Activated gamma-delta T cell treated with Interleukin-2 at 50 U/mL for 16 hours (primary cell): ENCODE results near the gene ASB1.

Experiments
- DNase-seq: peaks from one replicate; pipeline ENCODE4 v3.0.0-alpha.2; 2020

Gene ASB1

GRCh38 chr2:238473523-238473922 lies 46.8 kb downstream of the ASB1 start:
- DNase-seq: no peak

GRCh38 chr2:238475034-238475433 lies 48.3 kb downstream of the ASB1 start:
- DNase-seq: no peak

GRCh38 chr2:238475566-238475965 lies 48.8 kb downstream of the ASB1 start:
- DNase-seq: no peak

- DNase-seq: no peak
Measured at GRCh38 chr2:238476258-238476657, 49.5 kb downstream of the ASB1 start.

- no peak for DNase-seq
Measured at GRCh38 chr2:238478216-238478615, 51.5 kb downstream of the ASB1 start.

- no peak for DNase-seq
Measured at GRCh38 chr2:238479847-238480246, 53.1 kb downstream of the ASB1 start.

- no peak for DNase-seq
Measured at GRCh38 chr2:238483021-238483420, 56.3 kb downstream of the ASB1 start.

GRCh38 chr2:238483656-238484055 lies 56.9 kb downstream of the ASB1 start:
- no peak for DNase-seq

- DNase-seq: no peak
Measured at GRCh38 chr2:238484522-238485452, 58.1 kb downstream of the ASB1 start.

GRCh38 chr2:238486123-238486848 lies 59.6 kb downstream of the ASB1 start:
- no peak for DNase-seq

- no peak for DNase-seq
Measured at GRCh38 chr2:238487134-238487533, 60.4 kb downstream of the ASB1 start.

- no peak for DNase-seq
Measured at GRCh38 chr2:238487652-238488346, 61.1 kb downstream of the ASB1 start.

- no peak for DNase-seq
Measured at GRCh38 chr2:238488347-238488826, 61.7 kb downstream of the ASB1 start.

- no peak for DNase-seq
Measured at GRCh38 chr2:238489431-238489830, 62.7 kb downstream of the ASB1 start.

GRCh38 chr2:238489896-238490295 lies 63.2 kb downstream of the ASB1 start:
- no peak for DNase-seq

GRCh38 chr2:238492840-238493239 lies 66.1 kb downstream of the ASB1 start:
- no peak for DNase-seq

- no peak for DNase-seq
Measured at GRCh38 chr2:238493411-238493810, 66.7 kb downstream of the ASB1 start.

- DNase-seq: peak; percentile 20
Measured at GRCh38 chr2:238493880-238494572, 67.3 kb downstream of the ASB1 start.

GRCh38 chr2:238494573-238494961 lies 67.8 kb downstream of the ASB1 start:
- no peak for DNase-seq

- no peak for DNase-seq
Measured at GRCh38 chr2:238495422-238495821, 68.7 kb downstream of the ASB1 start.

- no peak for DNase-seq
Measured at GRCh38 chr2:238496756-238497609, 70.3 kb downstream of the ASB1 start.

GRCh38 chr2:238497610-238498005 lies 70.9 kb downstream of the ASB1 start:
- no peak for DNase-seq
